Spleen (tissue), 7 donors: ENCODE measurements around the gene PDGFRB.

Experiments
- POLR2AphosphoS5 ChIP-seq, 3 donors: sonication (generic); formaldehyde crosslinking; IDR thresholded peaks; one replicate each; pipeline ENCODE4 v1.5.1; 2017; ENCODE audit warnings: antibody characterized with exemption in 3 of 3
- TF ChIP-seq, protein P1 (sequence below), 11 experiments: fragments of 200-600 bp in 7 of 11; fragments of 450-650 bp in 4 of 11; sonication (generic) in 4 of 11; IDR thresholded peaks in 8 of 11; conservative IDR thresholded peaks in 3 of 11; 1 replicate in 7 of 11; 2 replicates in 4 of 11; pipeline versions ENCODE4 v1.4.0 to v1.8.0; 2016 to 2021; ENCODE audit warnings: antibody characterized with exemption in 11 of 11, inconsistent platforms in 4 of 11, mild to moderate bottlenecking in 1 of 11
- donor health status: DM: no; HTN: no; CAD: no; lungs with moderate emphysema.
- donor health status: DM: no; HTN: no; CAD: no.
- donor health status: DM: no; HTN: no; CAD: no.

DNA sequence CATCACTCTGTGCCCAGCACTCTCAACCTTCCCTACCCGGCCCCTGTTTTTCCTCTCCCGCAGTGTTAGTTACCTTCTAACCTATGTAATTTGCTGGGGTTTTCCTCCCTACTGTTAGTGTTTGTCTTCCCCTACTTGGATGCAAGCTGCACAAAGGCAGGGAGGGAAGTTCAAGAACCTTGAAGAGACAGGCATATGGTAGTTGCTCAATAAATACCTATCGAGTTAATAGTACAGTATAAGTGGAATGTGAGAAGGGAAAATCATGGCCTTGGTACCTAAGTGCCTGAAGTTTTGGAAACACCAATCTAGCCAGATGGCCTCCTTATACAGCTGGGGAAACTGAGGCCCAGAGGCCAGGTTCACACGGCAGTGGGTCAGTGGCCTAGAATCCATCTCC lies 24.2 kb downstream of the PDGFRB start:
- TF ChIP-seq, protein P1, sequence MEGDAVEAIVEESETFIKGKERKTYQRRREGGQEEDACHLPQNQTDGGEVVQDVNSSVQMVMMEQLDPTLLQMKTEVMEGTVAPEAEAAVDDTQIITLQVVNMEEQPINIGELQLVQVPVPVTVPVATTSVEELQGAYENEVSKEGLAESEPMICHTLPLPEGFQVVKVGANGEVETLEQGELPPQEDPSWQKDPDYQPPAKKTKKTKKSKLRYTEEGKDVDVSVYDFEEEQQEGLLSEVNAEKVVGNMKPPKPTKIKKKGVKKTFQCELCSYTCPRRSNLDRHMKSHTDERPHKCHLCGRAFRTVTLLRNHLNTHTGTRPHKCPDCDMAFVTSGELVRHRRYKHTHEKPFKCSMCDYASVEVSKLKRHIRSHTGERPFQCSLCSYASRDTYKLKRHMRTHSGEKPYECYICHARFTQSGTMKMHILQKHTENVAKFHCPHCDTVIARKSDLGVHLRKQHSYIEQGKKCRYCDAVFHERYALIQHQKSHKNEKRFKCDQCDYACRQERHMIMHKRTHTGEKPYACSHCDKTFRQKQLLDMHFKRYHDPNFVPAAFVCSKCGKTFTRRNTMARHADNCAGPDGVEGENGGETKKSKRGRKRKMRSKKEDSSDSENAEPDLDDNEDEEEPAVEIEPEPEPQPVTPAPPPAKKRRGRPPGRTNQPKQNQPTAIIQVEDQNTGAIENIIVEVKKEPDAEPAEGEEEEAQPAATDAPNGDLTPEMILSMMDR (IDR thresholded peaks at IDR 0.05 in 8 of 11, conservative IDR thresholded peaks at IDR 0.05 in 3 of 11), result no peak
- no peak for TF ChIP-seq POLR2AphosphoS5 (IDR thresholded peaks at IDR 0.05)
